IMR-90 (cell line): Measurements from ENCODE around the gene CCDC18. TPM values are rescaled to one million over a fixed set of nuclear protein-coding genes. Genes with fewer than 3 reads are reported as not detected.
A peak's percentile ranks its signal among the peaks of the same experiment; 100 is the strongest.

Experiments
- ATAC-seq: fragments of 200-7000 bp; cut with Tn5 transposase; 2 replicates; pipeline ENCODE4 v1.9.1; 2020; ENCODE audit warnings: low read depth, mild to moderate bottlenecking, moderate library complexity
- BruUV-seq: library from RNA; stranded (reverse); fragments of 400-500 nt; replicated peaks from 2 replicates; lab custom pipeline; 2021; lab: Mats Ljungman, UMichigan
- CTCF ChIA-PET: fragments of 300-600 bp; formaldehyde crosslinking; extraction: SDS; loops from one replicate; lab custom pipeline; 2021; ENCODE audit warnings: antibody characterized with exemption; lab: Yijun Ruan, JAX
- POLR2A ChIA-PET: fragments of 300-600 bp; sonication (Branson Sonifier 250); formaldehyde crosslinking; loops from one replicate; lab custom pipeline; 2022; ENCODE audit warnings: antibody characterized with exemption; ENCODE audit not compliant: unreplicated experiment; lab: Charles Lee
- DNase-seq: peaks from one replicate; pipeline ENCODE4 v3.0.0; 2013
- H2AFZ ChIP-seq: replicated peaks from 2 replicates; pipeline ENCODE3; 2013; ENCODE audit warnings: low read length, mild to moderate bottlenecking; ENCODE audit not compliant: poor library complexity
- H2AK5ac ChIP-seq: 2 replicates; pipeline ENCODE4 v1.6.1; 2013; ENCODE audit warnings: low read depth, low read length, inconsistent platforms
- H2AK9ac ChIP-seq: replicated peaks from 2 replicates; pipeline ENCODE3; 2013; ENCODE audit warnings: mild to moderate bottlenecking, low read depth, low read length, moderate library complexity; ENCODE audit not compliant: poor library complexity
- H2BK120ac ChIP-seq: 2 replicates; pipeline ENCODE4 v1.6.1; 2013; ENCODE audit warnings: low read depth, low read length, inconsistent platforms
- H2BK15ac ChIP-seq: 3 replicates; pipeline ENCODE4 v1.6.1; 2013; ENCODE audit warnings: low read depth, low read length, inconsistent platforms
- H2BK20ac ChIP-seq: 2 replicates; pipeline ENCODE4 v1.6.1; 2013; ENCODE audit warnings: low read depth, mild to moderate bottlenecking, inconsistent platforms, low read length, moderate library complexity
- H2BK5ac ChIP-seq: 2 replicates; pipeline ENCODE4 v1.6.1; 2013; ENCODE audit warnings: mild to moderate bottlenecking, low read depth, low read length, inconsistent platforms; ENCODE audit not compliant: poor library complexity, severe bottlenecking
- H3K14ac ChIP-seq: replicated peaks from 2 replicates; pipeline ENCODE4 v1.6.1; 2013; ENCODE audit warnings: low read depth, low read length, inconsistent platforms
- H3K18ac ChIP-seq: 2 replicates; pipeline ENCODE4 v1.6.1; 2013; ENCODE audit warnings: low read depth, low read length, control low read depth
- H3K23ac ChIP-seq: 2 replicates; pipeline ENCODE4 v1.6.1; 2013; ENCODE audit warnings: low read depth, low read length, inconsistent platforms
- H3K27ac ChIP-seq: 2 replicates; pipeline ENCODE4 v1.5.1; 2013; ENCODE audit warnings: mild to moderate bottlenecking, control low read depth, low read length; ENCODE audit not compliant: insufficient read depth
- H3K27me3 ChIP-seq: 2 replicates; pipeline ENCODE4 v1.6.1; 2013; ENCODE audit warnings: low read length; ENCODE audit not compliant: control insufficient read depth, insufficient read depth
- H3K36me3 ChIP-seq: 2 replicates; pipeline ENCODE4 v1.6.1; 2013; ENCODE audit warnings: low read length, mixed read lengths; ENCODE audit not compliant: control insufficient read depth, insufficient read depth
- H3K4ac ChIP-seq: 2 replicates; pipeline ENCODE4 v1.6.1; 2013; ENCODE audit warnings: low read depth, low read length, inconsistent platforms
- H3K4me1 ChIP-seq: 2 replicates; pipeline ENCODE4 v1.6.1; 2013; ENCODE audit warnings: low read length, mixed read lengths; ENCODE audit not compliant: control insufficient read depth, insufficient read depth
- H3K4me2 ChIP-seq: 2 replicates; pipeline ENCODE4 v1.6.1; 2013; ENCODE audit warnings: low read depth, mild to moderate bottlenecking, control low read depth, low read length, moderate library complexity
- H3K4me3 ChIP-seq: 2 replicates; pipeline ENCODE4 v1.5.1; 2013; ENCODE audit warnings: low read depth, mild to moderate bottlenecking, control low read depth, low read length, moderate library complexity; ENCODE audit not compliant: insufficient read depth
- H3K56ac ChIP-seq: 2 replicates; pipeline ENCODE4 v1.6.1; 2013; ENCODE audit warnings: low read length, inconsistent platforms; ENCODE audit not compliant: insufficient read depth; ENCODE audit errors: extremely low read depth
- H3K79me1 ChIP-seq, 2 experiments: 2 replicates each; pipeline ENCODE4 v1.6.1; 2013; ENCODE audit warnings: low read length in 2 of 2, inconsistent platforms in 1 of 2, low read depth in 1 of 2
- H3K9ac ChIP-seq: 2 replicates; pipeline ENCODE4 v1.6.1; 2013; ENCODE audit warnings: low read depth, low read length, control low read depth
- H3K9me1 ChIP-seq: 2 replicates; pipeline ENCODE4 v1.6.1; 2013; ENCODE audit warnings: low read length, inconsistent platforms; ENCODE audit not compliant: insufficient read depth
- H3K9me3 ChIP-seq: 2 replicates; pipeline ENCODE4 v1.6.1; 2013; ENCODE audit warnings: low read length; ENCODE audit not compliant: control insufficient read depth, insufficient read depth
- H4K20me1 ChIP-seq: 2 replicates; pipeline ENCODE4 v1.6.1; 2013; ENCODE audit warnings: low read length, inconsistent platforms; ENCODE audit not compliant: insufficient read depth
- H4K5ac ChIP-seq: 2 replicates; pipeline ENCODE4 v1.6.1; 2013; ENCODE audit warnings: mild to moderate bottlenecking, low read depth, low read length, control low read depth
- H4K8ac ChIP-seq, 2 experiments: 2 replicates each; pipeline ENCODE4 v1.6.1; 2013; ENCODE audit warnings: low read depth in 2 of 2, low read length in 2 of 2, control low read depth in 1 of 2, inconsistent platforms in 1 of 2
- H4K91ac ChIP-seq: 2 replicates; pipeline ENCODE4 v1.6.1; 2013; ENCODE audit warnings: low read depth, low read length, inconsistent platforms; ENCODE audit not compliant: insufficient read depth
- CEBPB ChIP-seq: IDR thresholded peaks from 2 replicates; pipeline ENCODE4 v1.6.1; 2012; ENCODE audit warnings: low read depth, low read length, improper control_type of control experiment
- MAFK ChIP-seq: IDR thresholded peaks from 2 replicates; pipeline ENCODE4 v1.6.1; 2012; ENCODE audit warnings: low read depth, low read length, improper control_type of control experiment
- WGBS, 2 experiments: methylation state at CpG; one replicate each; pipeline versions ENCODE4 v1.1.5 to v1.1.7; 2013; ENCODE audit warnings: missing lambda C conversion rate in 2 of 2; ENCODE audit not compliant: insufficient read length in 1 of 2; ENCODE audit errors: extremely low coverage in 2 of 2; 5-methylcytosine and 5-hydroxymethylcytosine counted together
- dilution Hi-C: fragments of 300-500 bp; cut with HindIII; formaldehyde crosslinking; loops from one replicate; pipeline ENCODE4 v1.14.3; 2018; ENCODE audit warnings: low sequenced_read_pairs; ENCODE audit not compliant: unreplicated experiment
- in situ Hi-C: fragments of 300-500 bp; cut with MboI; formaldehyde crosslinking; loops from 3 replicates; pipeline ENCODE4 v1.14.3; 2019; ENCODE audit warnings: low sequenced_read_pairs, inconsistent platforms, mixed read lengths
- intact Hi-C: fragments of 100-400 bp; cut with micrococcal nuclease; formaldehyde crosslinking; loops from 2 replicates; pipeline ENCODE4 v1.10.0; 2022
- polyA plus RNA-seq, 3 experiments: library from polyadenylated mRNA; depleted of rRNA; stranded (reverse); fragments of >200 nt; gene quantifications; 2 replicates each; pipeline ENCODE4 v1.2.3, GENCODE V29; 2012; ENCODE audit warnings: low replicate concordance in 1 of 3
- total RNA-seq: library from RNA; depleted of rRNA; stranded (reverse); fragments of >200 nt; gene quantifications from 2 replicates; pipeline ENCODE4 v1.2.3, GENCODE V29; 2012

CCDC18 gene
- total and polyA plus RNA-seq, 2 of the 4 experiments (the other 2 are of a cell fraction): 5.5 to 7.3 TPM

GRCh38 chr1:93205892-93206566, 25.5 kb downstream of the CCDC18 start:
- no peak overlapping the region for H3K56ac ChIP-seq
- no peak overlapping the region for H2BK120ac ChIP-seq
- H3K9ac ChIP-seq: no peak overlapping the region
- BruUV-seq: no TSS peak
- H4K5ac ChIP-seq: no peak overlapping the region
- H3K27ac ChIP-seq: no peak overlapping the region
- H3K4me3 ChIP-seq: no peak overlapping the region
- no peak overlapping the region for H3K4ac ChIP-seq
- WGBS, 2 experiments: no CpG with 5 or more reads among the region's 6 CpGs
- dilution Hi-C loops: no loop called here
- no peak overlapping the region for H3K4me2 ChIP-seq
- H4K91ac ChIP-seq: no peak overlapping the region
- ATAC-seq: no peak
- H3K9me1 ChIP-seq: no peaks in the 10 kb centered on the region
- peaks cover 1% of the 10 kb centered on the region; the same call in 1 of the 2 replicates for H3K36me3 ChIP-seq
- no peaks in the 10 kb centered on the region for H3K27me3 ChIP-seq
- H2AK5ac ChIP-seq: no peak overlapping the region
- H3K18ac ChIP-seq: no peak overlapping the region
- ChIA-PET POLR2A (no interaction called here), CTCF (no interaction called here)
- H3K9me3 ChIP-seq: no peaks in the 10 kb centered on the region
- no peak for DNase-seq
- H2BK20ac ChIP-seq: no peak overlapping the region
- H3K79me1 ChIP-seq: no peaks in the 10 kb centered on the region
- no peak overlapping the region for H2AK9ac ChIP-seq
- no peak overlapping the region for H2BK5ac ChIP-seq
- no peak overlapping the region for H3K23ac ChIP-seq
- in situ Hi-C loops: no loop called here
- no peak overlapping the region for H4K8ac ChIP-seq
- no peaks in the 10 kb centered on the region for H3K4me1 ChIP-seq
- no peak overlapping the region for H2BK15ac ChIP-seq
- H2AFZ ChIP-seq: no peak overlapping the region
- no peak overlapping the region for H3K14ac ChIP-seq
- TF ChIP-seq CEBPB (peak; percentile 50; the same call in 1 of the 2 replicates), MAFK (no peak)
- intact Hi-C loops: loop anchor here (1.0 kb wide), 1 partner anchor 15 kb away; no protein-coding TSS in a partner anchor
- no peaks in the 10 kb centered on the region for H4K20me1 ChIP-seq
